SK-N-SH (cell line): ENCODE measurements around the gene ATP1A1.

Source experiments
- EP300 ChIP-seq, 2 experiments: IDR thresholded peaks; 2 replicates each; pipeline versions ENCODE4 v1.4.0 to v1.6.1; 2012; ENCODE audit warnings: borderline replicate concordance in 1 of 2, low read depth in 1 of 2, low read length in 1 of 2
- GABPA ChIP-seq: IDR thresholded peaks from 2 replicates; pipeline ENCODE4 v1.4.0; 2012; ENCODE audit warnings: low read depth, mild to moderate bottlenecking
- TAF1 ChIP-seq: IDR thresholded peaks from 2 replicates; pipeline ENCODE4 v1.6.1; 2012; ENCODE audit warnings: low read depth, mild to moderate bottlenecking, low read length, moderate library complexity, borderline replicate concordance
- TEAD4 ChIP-seq: IDR thresholded peaks from 2 replicates; pipeline ENCODE4 v1.4.0; 2012; ENCODE audit warnings: mild to moderate bottlenecking, borderline replicate concordance; ENCODE audit not compliant: insufficient read depth
- TF ChIP-seq, protein P1 (sequence below): fragments of 200-600 bp; sonication (generic); IDR thresholded peaks from 2 replicates; pipeline ENCODE4 v1.6.1; 2017; ENCODE audit warnings: antibody characterized with exemption, mild to moderate bottlenecking, moderate library complexity

DNA sequence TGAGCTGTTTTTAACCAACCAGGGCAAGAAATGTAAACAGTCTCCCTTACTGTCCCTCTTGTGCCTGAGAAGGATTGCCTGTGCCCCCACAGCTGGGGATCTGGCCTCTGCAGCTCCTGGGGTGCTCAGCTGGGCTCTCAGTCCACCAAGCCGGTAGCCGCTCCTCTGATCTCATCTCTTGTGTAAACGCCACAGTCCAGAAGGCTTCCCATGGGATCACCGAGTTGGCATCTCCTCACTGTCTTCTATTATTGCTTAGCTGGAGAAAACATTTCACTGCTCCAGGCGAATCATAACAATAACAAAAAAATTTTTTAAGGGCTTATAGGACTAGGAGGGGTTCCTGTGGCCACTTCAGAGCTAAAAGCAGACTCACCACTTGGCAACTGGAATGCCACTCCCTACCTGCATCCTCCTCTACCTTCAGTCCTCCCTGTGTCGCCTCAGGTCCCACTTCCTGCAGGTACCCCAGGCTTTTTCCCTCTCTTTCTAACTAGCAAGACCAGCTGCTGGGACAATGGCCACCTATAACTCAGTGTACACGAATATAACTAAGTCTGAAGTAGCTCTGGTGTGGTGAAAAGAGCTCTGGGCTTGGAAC lies 75.8 kb downstream of the ATP1A1 start:
- TF ChIP-seq, protein P1, sequence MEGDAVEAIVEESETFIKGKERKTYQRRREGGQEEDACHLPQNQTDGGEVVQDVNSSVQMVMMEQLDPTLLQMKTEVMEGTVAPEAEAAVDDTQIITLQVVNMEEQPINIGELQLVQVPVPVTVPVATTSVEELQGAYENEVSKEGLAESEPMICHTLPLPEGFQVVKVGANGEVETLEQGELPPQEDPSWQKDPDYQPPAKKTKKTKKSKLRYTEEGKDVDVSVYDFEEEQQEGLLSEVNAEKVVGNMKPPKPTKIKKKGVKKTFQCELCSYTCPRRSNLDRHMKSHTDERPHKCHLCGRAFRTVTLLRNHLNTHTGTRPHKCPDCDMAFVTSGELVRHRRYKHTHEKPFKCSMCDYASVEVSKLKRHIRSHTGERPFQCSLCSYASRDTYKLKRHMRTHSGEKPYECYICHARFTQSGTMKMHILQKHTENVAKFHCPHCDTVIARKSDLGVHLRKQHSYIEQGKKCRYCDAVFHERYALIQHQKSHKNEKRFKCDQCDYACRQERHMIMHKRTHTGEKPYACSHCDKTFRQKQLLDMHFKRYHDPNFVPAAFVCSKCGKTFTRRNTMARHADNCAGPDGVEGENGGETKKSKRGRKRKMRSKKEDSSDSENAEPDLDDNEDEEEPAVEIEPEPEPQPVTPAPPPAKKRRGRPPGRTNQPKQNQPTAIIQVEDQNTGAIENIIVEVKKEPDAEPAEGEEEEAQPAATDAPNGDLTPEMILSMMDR = no peak
- TF ChIP-seq GABPA = no peak
- TF ChIP-seq TAF1 = no peak
- TF ChIP-seq EP300 (IDR thresholded peaks at IDR 0.05; ENCODE audit: borderline replicate concordance in 1 of 2, low read depth in 1 of 2, low read length in 1 of 2) = no peak
- TF ChIP-seq TEAD4 = no peak
